OCI-LY1 (cell line): Measurements from ENCODE around the gene ERBB3.

Source experiments
- H2AFZ ChIP-seq: fragments of 200-600 bp; sonication (generic), shearing (Covaris generic); 2 replicates; pipeline ENCODE4 v1.6.0; 2014; ENCODE audit warnings: antibody characterized with exemption, mild to moderate bottlenecking, low read length
- H3F3A ChIP-seq: fragments of 200-600 bp; sonication (generic), shearing (Covaris generic); 2 replicates; pipeline ENCODE4 v1.6.0; 2014; ENCODE audit warnings: mild to moderate bottlenecking, antibody characterized with exemption, low read length, moderate library complexity; ENCODE audit not compliant: insufficient read depth
- H3K27ac ChIP-seq: fragments of 200-600 bp; sonication (generic); 2 replicates; pipeline ENCODE4 v1.5.1; 2014; ENCODE audit warnings: low read length, mixed run types, mild to moderate bottlenecking, low read depth; ENCODE audit not compliant: poor library complexity, severe bottlenecking
- H3K27me3 ChIP-seq: fragments of 200-600 bp; sonication (generic); 2 replicates; pipeline ENCODE4 v1.6.0; 2014; ENCODE audit warnings: antibody characterized with exemption, mild to moderate bottlenecking, low read length, moderate library complexity; ENCODE audit not compliant: insufficient read depth
- H3K36me3 ChIP-seq: fragments of 200-600 bp; sonication (generic); 2 replicates; pipeline ENCODE4 v1.6.1; 2014; ENCODE audit warnings: mild to moderate bottlenecking, antibody characterized with exemption, low read length, moderate library complexity, mixed read lengths; ENCODE audit not compliant: insufficient read depth
- H3K4me1 ChIP-seq: fragments of 200-600 bp; sonication (generic); 2 replicates; pipeline ENCODE4 v1.5.1; 2014; ENCODE audit warnings: mild to moderate bottlenecking, low read length, moderate library complexity; ENCODE audit not compliant: insufficient read depth, severe bottlenecking
- H3K4me2 ChIP-seq: fragments of 200-600 bp; sonication (generic), shearing (Covaris generic); 2 replicates; pipeline ENCODE4 v1.6.1; 2014; ENCODE audit warnings: low read length
- H3K4me3 ChIP-seq: fragments of 200-600 bp; sonication (generic); 2 replicates; pipeline ENCODE4 v1.5.1; 2014; ENCODE audit warnings: low read length, low read depth, mild to moderate bottlenecking, mixed read lengths; ENCODE audit not compliant: poor library complexity, severe bottlenecking
- H3K79me2 ChIP-seq: fragments of 200-600 bp; shearing (Covaris generic); 2 replicates; pipeline ENCODE4 v1.6.1; 2016; ENCODE audit warnings: mixed run types, low read length, mixed read lengths; ENCODE audit not compliant: insufficient read depth
- H3K9ac ChIP-seq: fragments of 200-600 bp; sonication (generic), shearing (Covaris generic); 2 replicates; pipeline ENCODE4 v1.6.1; 2014; ENCODE audit warnings: mild to moderate bottlenecking, low read length, mixed read lengths
- H3K9me2 ChIP-seq: fragments of 200-600 bp; sonication (generic), shearing (Covaris generic); 2 replicates; pipeline ENCODE4 v1.6.1; 2014; ENCODE audit warnings: low read depth, mild to moderate bottlenecking, low read length, mixed read lengths
- H3K9me3 ChIP-seq: fragments of 200-600 bp; shearing (Covaris generic); 2 replicates; pipeline ENCODE4 v1.6.1; 2014; ENCODE audit warnings: low read length, mixed read lengths
- H4K20me1 ChIP-seq: fragments of 200-600 bp; sonication (generic), shearing (Covaris generic); 2 replicates; pipeline ENCODE4 v1.6.0; 2016; ENCODE audit warnings: mild to moderate bottlenecking, low read length; ENCODE audit not compliant: insufficient read depth
- EZH2 ChIP-seq: fragments of 200-600 bp; sonication (generic), shearing (Covaris generic); IDR thresholded peaks from 2 replicates; pipeline ENCODE4 v1.8.0; 2017; ENCODE audit warnings: borderline replicate concordance, mixed run types, mild to moderate bottlenecking, antibody characterized with exemption, low read length, moderate library complexity, mixed read lengths
- TF ChIP-seq, protein P1 (sequence below): fragments of 200-600 bp; sonication (generic), shearing (Covaris generic); IDR thresholded peaks from 2 replicates; pipeline ENCODE4 v1.5.1; 2017; ENCODE audit warnings: mild to moderate bottlenecking, antibody characterized with exemption, low read length, moderate library complexity, mixed read lengths

The ERBB3 gene

GRCh38 chr12:56152132-56152755 lies 72.3 kb downstream of the ERBB3 start, which contains the start of gene MYL6B:
TSS of gene MYL6B (plus strand) at chr12:56152587. CDS start at chr12:56153919, 1,332 bp downstream.
- H3K9ac ChIP-seq, result peak within 1 kb of the TSS; percentile 88
- TF ChIP-seq, protein P1, sequence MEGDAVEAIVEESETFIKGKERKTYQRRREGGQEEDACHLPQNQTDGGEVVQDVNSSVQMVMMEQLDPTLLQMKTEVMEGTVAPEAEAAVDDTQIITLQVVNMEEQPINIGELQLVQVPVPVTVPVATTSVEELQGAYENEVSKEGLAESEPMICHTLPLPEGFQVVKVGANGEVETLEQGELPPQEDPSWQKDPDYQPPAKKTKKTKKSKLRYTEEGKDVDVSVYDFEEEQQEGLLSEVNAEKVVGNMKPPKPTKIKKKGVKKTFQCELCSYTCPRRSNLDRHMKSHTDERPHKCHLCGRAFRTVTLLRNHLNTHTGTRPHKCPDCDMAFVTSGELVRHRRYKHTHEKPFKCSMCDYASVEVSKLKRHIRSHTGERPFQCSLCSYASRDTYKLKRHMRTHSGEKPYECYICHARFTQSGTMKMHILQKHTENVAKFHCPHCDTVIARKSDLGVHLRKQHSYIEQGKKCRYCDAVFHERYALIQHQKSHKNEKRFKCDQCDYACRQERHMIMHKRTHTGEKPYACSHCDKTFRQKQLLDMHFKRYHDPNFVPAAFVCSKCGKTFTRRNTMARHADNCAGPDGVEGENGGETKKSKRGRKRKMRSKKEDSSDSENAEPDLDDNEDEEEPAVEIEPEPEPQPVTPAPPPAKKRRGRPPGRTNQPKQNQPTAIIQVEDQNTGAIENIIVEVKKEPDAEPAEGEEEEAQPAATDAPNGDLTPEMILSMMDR, result no peak
- no peak for TF ChIP-seq EZH2
- peak within 1 kb of the TSS; percentile 77 for H3K4me3 ChIP-seq
- peak within 1 kb of the TSS; percentile 24; the same call in 1 of the 2 replicates for H2AFZ ChIP-seq
- H3F3A ChIP-seq, result no peaks in the 10 kb centered on the region
- H4K20me1 ChIP-seq, result no peaks in the 10 kb centered on the region
- H3K36me3 ChIP-seq, result peaks cover 6% of the 10 kb centered on the region; the same call in 1 of the 2 replicates
- no peaks in the 10 kb centered on the region for H3K9me2 ChIP-seq
- no peaks in the 10 kb centered on the region for H3K9me3 ChIP-seq
- H3K27ac ChIP-seq, result peak within 1 kb of the TSS; percentile 91
- H3K4me1 ChIP-seq, result peaks cover 36% of the 10 kb centered on the region
- peak within 1 kb of the TSS; percentile 91 for H3K4me2 ChIP-seq
- H3K79me2 ChIP-seq, result no peaks in the 10 kb centered on the region
- no peaks in the 10 kb centered on the region for H3K27me3 ChIP-seq
